CD4-positive, alpha-beta T cell treated with Interleukin-15 for 1 hour (primary cell): ENCODE measurements around the gene PARS2.

Experiments used
- DNase-seq: peaks from one replicate; pipeline ENCODE4 v3.0.0-alpha.2; 2020

Gene PARS2

DNA sequence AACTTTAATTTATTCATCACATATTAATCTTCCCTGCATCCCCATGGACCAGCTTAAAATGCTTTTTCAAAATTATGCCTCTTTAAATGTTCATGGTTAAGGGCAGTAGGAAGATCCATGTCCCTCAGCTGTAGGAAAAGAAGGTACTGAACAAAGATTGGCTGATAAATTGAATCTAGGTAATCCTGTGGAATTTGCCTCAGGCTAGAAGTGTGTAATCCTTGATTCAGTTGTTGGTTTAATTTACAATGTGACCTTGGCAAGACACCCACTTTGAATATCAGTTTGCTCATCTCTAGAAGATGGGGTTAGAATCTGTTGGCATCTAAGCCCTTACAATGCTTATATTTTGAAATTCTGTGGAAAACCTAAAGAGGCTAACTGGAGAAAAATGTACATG, 42.6 kb downstream of the PARS2 start:
- no peak for DNase-seq

DNA sequence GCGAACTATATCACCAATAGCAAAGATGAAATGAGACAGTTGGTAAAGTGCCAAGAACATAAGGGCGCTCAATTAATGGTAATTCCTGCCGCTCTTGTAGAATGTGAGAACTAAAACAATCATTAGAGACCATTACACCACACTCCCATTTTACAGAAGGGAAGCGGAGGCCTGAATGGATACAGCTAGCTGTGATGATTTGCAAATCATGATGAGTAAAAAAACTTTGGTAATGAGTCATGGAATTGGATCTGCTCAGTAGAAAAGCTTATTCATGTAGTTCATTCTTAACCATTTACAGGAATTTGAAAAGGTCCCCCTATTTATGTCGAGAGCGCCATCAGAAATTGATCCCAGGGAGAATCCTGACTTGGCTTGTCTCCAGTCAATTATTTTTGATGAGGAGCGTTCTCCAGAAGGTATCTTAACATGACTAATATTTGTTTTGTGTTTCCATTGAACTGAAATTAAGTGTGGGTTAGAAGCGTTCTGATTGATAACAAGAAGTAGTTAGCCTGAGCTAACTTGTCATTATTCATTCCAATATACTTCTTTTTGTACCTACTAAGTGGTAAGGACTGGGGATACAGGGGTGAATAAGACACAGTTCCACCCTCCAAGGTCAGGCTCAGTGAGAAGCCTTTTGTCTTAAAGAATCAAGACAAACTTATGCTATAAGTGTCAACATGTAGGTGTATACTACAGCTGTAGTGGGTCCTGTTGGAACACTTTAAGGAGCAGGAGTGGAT, 47.9 kb downstream of the PARS2 start:
- no peak for DNase-seq

DNA sequence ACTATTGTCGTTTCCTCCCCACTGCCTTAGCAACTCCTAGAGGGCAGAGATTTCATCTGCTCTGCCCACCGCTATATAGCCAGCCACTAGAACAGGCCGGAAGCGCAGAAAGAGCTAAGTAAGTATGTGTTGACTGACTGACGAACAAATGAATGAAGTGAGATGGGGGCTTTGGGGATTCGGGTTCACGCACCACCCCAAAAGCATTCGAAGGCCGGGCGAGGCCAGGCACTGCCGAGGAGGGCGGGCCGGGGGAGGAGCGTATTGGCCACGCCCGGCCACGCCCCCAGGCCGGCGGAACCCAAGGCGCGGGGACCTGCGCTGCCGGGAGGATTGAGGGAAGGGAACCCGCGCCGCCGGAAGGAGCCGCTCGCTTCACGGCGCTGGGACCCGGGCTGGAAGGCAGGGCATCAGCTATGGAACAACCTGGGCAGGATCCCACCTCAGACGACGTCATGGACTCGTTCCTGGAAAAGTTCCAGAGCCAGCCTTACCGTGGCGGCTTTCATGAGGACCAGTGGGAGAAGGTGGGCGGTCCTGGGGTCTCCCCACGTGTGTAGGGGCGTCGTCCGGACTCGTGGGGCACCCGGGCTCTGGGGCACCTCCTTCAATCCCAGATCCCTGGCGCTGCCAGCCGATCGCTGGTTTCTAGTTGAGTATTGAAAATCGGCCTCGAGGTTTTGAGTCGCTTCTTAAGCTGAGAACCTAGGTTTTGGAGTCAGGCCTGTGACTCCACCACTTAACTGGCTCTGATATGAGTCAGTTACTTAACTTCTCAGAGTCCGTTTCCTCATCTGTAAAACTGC, 48.6 kb downstream of the PARS2 start, which contains the start of gene TTC4:
Gene TTC4, plus strand, starts transcription at position 369 of the 806 bp plus-strand sequence. Its CDS starts 48 bp downstream, at position 417.
- peak; percentile 81 for DNase-seq

DNA sequence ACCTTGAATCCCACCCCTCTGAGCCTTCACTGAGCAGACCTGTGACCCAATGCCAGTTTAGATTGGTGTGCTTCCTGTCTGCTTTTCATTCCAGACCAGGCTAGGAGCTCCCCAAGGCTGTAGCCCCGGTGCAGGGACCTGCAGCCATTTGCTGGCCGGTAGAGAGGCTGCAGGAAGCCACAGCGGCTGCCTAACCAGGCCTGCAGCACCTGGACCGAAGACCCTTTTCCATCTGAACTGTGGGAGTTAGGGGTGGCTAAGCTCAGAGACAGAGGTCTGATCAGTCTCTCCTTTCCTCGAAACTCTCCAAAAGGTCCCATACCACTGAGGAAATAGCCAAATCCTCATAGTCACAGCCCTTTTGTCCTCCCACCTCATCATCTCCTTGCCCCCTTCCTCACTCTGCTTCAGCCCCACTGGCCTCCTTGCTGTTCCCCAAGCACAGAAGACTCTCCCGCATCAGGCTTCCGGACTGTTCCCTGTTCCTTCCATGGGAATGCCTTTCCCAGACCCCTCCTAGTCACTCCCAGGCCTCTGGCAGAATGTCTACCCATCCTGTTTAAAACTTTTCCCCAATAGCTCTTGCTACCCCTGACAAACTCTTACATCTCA, 49.3 kb downstream of the PARS2 start:
- no peak for DNase-seq

DNA sequence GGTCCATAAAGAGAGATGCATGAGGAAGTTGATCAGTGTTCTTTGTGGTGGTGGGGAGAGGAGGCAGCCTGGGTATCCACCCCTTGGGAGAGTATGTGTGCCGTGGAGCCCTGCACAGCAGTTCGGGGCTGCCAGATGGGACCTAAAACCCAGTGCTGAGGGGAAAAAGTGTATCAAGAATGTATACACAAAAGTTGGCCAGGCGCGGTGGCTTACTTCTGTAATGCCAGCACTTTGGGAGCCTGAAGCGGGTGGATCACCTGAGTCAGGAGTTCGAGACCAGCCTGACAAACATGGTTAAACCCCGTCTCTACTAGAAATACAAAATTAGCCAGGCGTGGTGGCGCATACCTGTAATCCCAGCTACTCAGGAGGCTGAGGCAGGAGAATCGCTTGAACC, 52.8 kb downstream of the PARS2 start:
- DNase-seq, result no peak

DNA sequence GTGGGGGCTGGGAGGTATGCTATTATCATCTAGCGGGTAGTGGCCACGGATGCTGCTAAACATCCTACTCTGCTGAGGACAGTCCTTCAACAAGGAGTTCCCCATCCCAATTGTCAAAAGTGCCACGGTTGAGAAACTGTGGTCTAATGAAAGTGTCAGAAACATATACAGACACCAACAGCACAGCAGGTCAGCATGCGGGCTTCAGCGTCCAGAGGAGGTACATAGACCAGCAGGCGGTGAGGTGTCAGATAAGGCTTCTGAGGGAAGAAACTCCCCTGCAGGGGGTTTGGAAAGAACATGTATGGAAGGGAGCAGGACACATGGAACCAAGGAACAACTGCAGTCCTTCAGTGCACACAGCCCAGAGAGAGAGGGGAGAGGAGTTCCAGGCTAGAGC, 53.5 kb downstream of the PARS2 start:
- no peak for DNase-seq

DNA sequence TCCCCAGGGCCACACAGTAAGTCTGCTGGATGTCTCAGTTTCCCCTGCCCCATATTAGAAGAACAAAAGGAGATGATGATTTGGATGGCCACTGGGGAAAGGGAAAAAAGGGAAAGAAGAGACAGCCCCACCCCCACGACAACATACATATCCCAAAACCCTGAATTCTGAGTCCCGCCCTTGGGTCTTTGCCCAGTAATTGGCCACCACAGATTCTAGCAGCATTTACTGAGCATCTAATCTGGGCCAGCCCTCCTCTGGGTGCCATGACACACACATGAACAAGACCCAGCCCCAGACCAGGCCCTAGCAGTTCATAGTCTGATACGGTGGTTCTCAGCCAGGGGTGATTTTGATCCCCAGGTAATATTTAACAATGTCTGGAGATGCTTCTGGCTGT, 53.9 kb downstream of the PARS2 start:
- DNase-seq, result no peak

DNA sequence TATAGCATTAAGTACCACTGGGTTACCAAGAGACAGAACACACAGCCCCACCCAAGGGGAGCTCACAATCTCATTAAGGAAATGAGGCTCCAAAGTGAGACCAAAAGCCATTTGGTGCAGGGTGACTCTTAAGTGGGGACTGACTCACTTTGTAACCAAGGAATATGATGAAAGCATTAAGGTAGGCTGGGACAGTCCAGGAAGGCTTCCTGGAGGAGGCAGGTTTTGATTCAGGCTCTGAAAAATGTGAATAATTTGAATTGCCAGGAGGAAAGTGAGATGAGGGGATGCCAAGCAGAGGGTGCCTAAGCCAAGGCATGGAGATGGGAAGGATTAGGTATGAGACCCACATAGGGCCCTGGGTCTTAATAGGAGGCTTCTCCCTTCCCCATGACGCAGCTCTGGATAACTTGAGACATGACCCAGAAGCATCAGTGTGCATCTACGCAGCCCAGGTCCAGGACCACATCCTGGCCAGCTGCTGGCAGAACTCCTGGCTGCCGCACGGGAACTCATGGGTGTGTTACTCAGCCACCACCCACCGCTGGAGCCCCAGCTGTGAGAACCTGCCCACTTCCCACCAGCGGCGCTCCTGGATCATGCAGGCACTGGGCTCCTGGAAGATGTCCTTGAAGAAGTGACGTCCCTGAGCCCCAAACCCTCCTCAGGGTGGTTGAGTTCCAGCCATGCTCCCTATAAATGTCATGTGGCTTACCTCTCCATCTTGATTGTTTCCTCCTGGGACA, 54.6 kb downstream of the PARS2 start:
- no peak for DNase-seq

DNA sequence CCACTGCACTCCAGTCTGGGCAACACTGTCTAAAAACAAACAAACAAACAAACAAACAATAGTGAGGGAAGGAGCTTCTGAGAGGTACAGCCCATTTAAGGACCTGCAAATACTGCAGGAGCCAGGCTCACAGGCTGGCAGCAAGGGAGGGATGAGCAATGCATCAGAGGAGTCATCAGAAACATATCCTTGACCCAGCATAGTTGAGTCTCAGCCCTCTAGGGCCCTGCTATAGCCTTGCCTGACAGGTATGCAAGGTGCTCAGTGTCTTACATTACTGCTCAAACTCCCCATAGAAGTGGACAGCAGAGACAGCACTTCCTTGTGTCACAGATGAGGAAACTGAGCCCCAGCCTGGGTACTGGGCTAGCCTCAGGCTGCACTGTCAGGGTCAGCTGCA, 55.9 kb downstream of the PARS2 start:
- DNase-seq, result no peak
